ENCODE results near the gene DCP1B. TPM values are rescaled to one million over a fixed set of nuclear protein-coding genes. Genes with fewer than 3 reads are reported as not detected.
A peak's percentile ranks its signal among the peaks of the same experiment; 100 is the strongest.

DCP1B gene
- 10 to 100 TPM in 1 of 2 donors, 1 to 10 TPM in 1; 9.6 to 10.8 TPM for total RNA-seq

GRCh38 chr12:2004113-2004929 lies at the start of gene DCP1B:
Gene DCP1B (minus strand): TSS chr12:2004457. CDS start chr12:2004431, 26 bp downstream.
- H3K9me3 ChIP-seq = no peaks in the 10 kb centered on the region

GRCh38 chr12:2053691-2054090 lies 49.4 kb upstream of the DCP1B start:
- intact Hi-C loops (cut with DNase I) = loop anchor here (10.0 kb wide), 1 partner anchor 531 kb away; no protein-coding TSS in a partner anchor
- TF ChIP-seq, protein P1, sequence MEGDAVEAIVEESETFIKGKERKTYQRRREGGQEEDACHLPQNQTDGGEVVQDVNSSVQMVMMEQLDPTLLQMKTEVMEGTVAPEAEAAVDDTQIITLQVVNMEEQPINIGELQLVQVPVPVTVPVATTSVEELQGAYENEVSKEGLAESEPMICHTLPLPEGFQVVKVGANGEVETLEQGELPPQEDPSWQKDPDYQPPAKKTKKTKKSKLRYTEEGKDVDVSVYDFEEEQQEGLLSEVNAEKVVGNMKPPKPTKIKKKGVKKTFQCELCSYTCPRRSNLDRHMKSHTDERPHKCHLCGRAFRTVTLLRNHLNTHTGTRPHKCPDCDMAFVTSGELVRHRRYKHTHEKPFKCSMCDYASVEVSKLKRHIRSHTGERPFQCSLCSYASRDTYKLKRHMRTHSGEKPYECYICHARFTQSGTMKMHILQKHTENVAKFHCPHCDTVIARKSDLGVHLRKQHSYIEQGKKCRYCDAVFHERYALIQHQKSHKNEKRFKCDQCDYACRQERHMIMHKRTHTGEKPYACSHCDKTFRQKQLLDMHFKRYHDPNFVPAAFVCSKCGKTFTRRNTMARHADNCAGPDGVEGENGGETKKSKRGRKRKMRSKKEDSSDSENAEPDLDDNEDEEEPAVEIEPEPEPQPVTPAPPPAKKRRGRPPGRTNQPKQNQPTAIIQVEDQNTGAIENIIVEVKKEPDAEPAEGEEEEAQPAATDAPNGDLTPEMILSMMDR (IDR thresholded peaks at IDR 0.05) = no peak
- peak overlapping the region; percentile 34 for H3K4me3 ChIP-seq
- DNase-seq = no peak
- no peak overlapping the region for H3K27ac ChIP-seq
- no peaks in the 10 kb centered on the region for H3K4me1 ChIP-seq
- H3K9me3 ChIP-seq = no peaks in the 10 kb centered on the region
- peak overlapping the region in 1 of 2 donors; percentile 36 for H3K9ac ChIP-seq (ENCODE audit: low read depth in 2 of 2, low read length in 2 of 2)
- H3K27me3 ChIP-seq = peaks cover 40% of the 10 kb centered on the region
- no peaks in the 10 kb centered on the region for H3K36me3 ChIP-seq

More at GRCh38 chr12:2004113-2004929, at the start of gene DCP1B:
- intact Hi-C loops (cut with DNase I) = no loop called here
- H3K27ac ChIP-seq = peak within 1 kb of the TSS; percentile 91
- DNase-seq = peak; percentile 98
- H3K36me3 ChIP-seq = no peaks in the 10 kb centered on the region
- H3K27me3 ChIP-seq = no peaks in the 10 kb centered on the region
- H3K4me3 ChIP-seq = peak within 1 kb of the TSS; percentile 96
- TF ChIP-seq, protein P1 (IDR thresholded peaks at IDR 0.05) = no peak
- peak within 1 kb of the TSS; percentile 94 to 97 for H3K9ac ChIP-seq (ENCODE audit: low read depth in 2 of 2, low read length in 2 of 2)
- H3K4me1 ChIP-seq = peaks cover 9% of the 10 kb centered on the region

DNA sequence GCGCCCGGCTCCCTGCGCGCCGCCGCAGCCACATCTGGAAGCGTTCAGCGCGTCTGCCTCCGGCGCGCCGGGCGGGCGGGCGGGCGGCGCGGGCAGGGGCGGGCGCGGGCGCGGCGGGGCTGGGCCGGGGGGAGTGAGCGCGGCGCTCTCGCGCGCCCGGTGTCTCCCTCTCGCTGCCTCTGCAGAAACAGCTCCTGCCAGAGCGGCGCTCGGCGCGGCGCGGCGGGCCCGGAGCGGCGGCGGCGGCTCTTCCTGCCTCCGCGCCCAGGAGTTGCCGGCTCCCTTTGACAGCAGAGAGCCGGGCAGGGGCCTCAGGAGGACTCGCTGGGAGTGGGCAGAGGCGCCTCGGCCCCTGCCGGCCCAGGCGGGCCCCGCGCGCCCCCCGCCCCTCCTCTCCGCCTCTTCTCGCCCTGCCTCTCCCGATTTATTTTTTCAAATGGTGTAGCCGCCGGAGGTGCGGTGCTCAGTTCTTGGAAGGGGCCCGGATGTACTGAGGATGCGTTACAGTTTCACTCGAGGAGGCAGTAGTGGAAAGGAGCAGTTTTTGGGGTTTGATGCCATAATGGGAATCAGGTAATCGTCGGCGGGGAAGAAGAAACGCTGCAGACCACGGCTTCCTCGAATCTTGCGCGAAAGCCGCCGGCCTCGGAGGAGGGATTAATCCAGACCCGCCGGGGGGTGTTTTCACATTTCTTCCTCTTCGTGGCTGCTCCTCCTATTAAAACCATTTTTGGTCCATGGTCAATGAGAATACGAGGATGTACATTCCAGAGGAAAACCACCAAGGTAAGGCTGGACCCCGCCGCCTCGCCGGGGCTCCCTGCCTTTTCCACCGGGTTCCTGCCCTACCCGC lies 48.8 kb upstream of the DCP1B start, which contains the start of gene CACNA1C:
Gene CACNA1C, plus strand, starts transcription at position 162 of the 853 bp plus-strand sequence. Its CDS starts 576 bp downstream, at position 738.
- H3K27ac ChIP-seq = peak within 1 kb of the TSS; percentile 17
- H3K27me3 ChIP-seq = peaks cover 40% of the 10 kb centered on the region
- H3K36me3 ChIP-seq = no peaks in the 10 kb centered on the region
- no peaks in the 10 kb centered on the region for H3K9me3 ChIP-seq
- peak; percentile 25 for DNase-seq
- H3K4me1 ChIP-seq = no peaks in the 10 kb centered on the region
- peak within 1 kb of the TSS; percentile 34 for H3K4me3 ChIP-seq
- peak within 1 kb of the TSS; percentile 28 to 36 for H3K9ac ChIP-seq (ENCODE audit: low read depth in 2 of 2, low read length in 2 of 2)
- TF ChIP-seq, protein P1 (IDR thresholded peaks at IDR 0.05) = no peak
- intact Hi-C loops (cut with DNase I) = loop anchor here (10.0 kb wide), 1 partner anchor 532 kb away; no protein-coding TSS in a partner anchor

GRCh38 chr12:2051700-2052621 lies 47.7 kb upstream of the DCP1B start:
- TF ChIP-seq, protein P1 (IDR thresholded peaks at IDR 0.05) = no peak
- DNase-seq = no peak
- Histone ChIP-seq H3K36me3 (no peaks in the 10 kb centered on the region), H3K27ac (no peak overlapping the region), H3K9ac (ENCODE audit: low read depth in 2 of 2, low read length in 2 of 2) (peak overlapping the region in 1 of 2 donors; percentile 36), H3K9me3 (no peaks in the 10 kb centered on the region), H3K4me1 (no peaks in the 10 kb centered on the region), H3K27me3 (peaks cover 40% of the 10 kb centered on the region), H3K4me3 (peak overlapping the region; percentile 7)
- intact Hi-C loops (cut with DNase I) = loop anchor here (10.0 kb wide), 1 partner anchor 533 kb away; no protein-coding TSS in a partner anchor
